Endothelial cell of hepatic sinusoid (primary cell): ENCODE results near the gene INSIG2.

Experiments
- in situ Hi-C: cut with HindIII; loops from 2 replicates; pipeline ENCODE4 v1.10.0; 2017; ENCODE audit warnings: low sequenced_read_pairs

INSIG2 gene

DNA sequence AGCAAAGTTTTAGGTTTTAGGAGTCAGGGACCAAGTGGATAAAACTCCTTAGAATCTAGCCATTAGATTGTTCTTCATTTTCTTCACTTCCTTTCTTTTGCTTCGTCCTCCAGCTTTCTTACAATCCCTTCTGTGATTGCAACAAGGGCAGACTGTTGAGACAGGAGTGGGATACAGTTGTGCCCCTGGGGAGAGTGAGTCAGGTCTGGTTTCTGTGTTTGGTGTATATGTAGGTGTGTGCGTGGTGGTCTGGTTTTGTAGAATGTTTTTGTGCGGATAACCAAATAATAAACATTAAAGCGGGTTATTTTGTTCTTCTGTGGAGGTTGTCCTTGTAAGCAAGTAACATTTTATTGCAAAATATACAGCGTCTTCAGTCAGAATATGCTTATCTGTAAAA, 7.3 kb downstream of the INSIG2 start:
- in situ Hi-C loops, result loop anchor here (5.0 kb wide), 1 partner anchor 33 kb away; no protein-coding TSS in a partner anchor

DNA sequence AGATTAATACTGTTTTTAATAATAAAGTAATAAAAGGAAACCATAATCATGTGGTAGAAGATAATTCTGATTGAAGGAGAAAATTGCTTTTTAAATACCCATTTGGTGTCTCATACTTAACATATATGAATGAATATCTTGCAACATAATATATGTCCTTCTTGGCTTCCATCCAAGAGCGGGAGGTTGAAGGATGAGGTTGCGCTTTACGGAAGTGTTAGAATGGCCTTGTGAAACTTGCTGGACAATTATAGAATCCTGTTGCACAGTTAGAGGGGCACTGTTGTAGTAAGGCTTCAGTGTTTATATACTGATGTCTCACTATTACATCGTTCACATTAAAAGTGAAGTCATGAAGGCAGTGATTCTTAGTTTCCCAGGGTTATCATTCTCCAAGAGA, 9.4 kb downstream of the INSIG2 start:
- in situ Hi-C loops, result loop anchor here (5.0 kb wide), 1 partner anchor 35 kb away; no protein-coding TSS in a partner anchor

DNA sequence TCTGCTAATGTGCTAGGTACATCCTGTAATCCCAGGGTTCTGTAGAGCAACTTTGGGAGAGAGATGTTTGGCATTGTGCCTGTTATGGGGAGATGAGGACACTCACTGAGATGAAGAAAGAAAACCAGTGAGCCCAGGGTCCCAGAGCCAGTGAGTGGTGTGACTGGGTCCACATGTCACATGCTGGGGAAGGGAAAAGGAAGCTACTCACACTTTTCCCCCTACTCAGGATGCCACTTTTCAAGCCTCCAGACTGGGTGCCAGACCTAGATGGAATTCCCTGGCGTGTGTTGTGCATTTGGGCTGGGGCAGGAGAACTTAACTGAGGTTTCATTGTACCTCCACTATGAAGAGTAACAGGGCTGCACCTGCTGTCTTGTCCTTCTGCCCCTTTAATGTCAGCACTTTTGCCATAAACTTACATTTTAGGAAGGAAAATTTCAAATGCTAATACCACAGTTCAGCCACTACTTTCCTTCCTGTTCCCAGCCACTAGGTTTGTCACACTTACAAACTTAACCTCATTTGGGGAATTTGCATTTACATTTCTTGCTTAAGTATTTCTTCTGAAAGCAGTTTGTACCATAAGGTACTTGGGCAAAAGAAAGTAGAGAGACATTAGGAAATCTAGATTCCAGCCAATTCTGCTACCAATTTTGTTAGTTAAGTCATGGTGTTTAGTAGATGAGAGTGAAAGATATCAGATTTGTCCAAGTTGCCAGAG, 10.2 kb downstream of the INSIG2 start:
- in situ Hi-C loops, result loop anchor here (5.0 kb wide), 1 partner anchor 36 kb away; no protein-coding TSS in a partner anchor

- in situ Hi-C loops, result no loop called here
Measured at GRCh38 chr2:118102433-118103082, 14.3 kb downstream of the INSIG2 start.

DNA sequence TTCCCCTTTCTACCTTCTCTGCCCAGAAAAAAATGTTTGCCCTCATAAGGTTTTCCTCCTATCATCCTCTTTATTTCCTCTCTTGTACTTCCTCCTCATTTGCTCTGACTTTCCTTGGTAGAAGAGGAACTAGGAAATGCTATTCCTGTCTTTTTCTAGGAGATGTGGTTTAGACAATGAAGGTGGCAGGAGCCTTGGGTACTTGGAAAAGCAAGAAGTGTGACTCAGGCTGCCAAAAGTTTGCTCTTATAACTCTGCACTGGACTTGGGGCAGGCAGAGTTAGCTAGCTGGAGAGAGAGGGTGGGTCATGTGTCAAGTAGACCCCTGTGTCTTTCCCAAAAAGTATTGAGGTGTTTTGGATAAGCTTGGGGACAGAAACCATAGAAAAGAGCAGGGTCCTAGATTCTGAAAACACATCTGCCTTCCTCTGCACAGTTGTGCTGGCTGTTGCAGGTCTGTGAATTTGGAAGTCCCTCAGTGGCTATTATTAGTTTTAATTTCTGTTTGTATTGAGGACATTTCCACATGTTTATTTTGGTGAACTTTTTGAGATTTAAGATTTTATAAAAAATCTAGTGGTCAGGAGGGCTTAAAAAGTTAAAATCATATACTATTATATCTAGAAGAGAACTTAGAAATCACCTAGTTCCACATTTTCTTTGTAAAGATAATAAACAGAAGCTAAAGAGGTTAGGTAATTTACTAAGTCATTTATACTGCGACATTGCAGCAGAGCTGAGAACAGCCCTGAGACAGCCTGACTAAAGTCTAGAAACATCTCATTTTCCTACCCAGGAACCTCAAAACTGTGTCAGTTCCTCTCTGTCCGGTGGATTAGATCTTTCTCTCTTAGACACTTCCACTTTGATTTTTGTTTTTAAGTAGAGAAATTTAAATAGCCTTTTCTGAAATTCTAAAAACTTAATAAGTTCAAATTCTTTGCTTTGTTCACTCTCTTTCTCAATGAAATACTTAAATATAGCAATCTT, 16.0 kb downstream of the INSIG2 start:
- in situ Hi-C loops, result no loop called here

DNA sequence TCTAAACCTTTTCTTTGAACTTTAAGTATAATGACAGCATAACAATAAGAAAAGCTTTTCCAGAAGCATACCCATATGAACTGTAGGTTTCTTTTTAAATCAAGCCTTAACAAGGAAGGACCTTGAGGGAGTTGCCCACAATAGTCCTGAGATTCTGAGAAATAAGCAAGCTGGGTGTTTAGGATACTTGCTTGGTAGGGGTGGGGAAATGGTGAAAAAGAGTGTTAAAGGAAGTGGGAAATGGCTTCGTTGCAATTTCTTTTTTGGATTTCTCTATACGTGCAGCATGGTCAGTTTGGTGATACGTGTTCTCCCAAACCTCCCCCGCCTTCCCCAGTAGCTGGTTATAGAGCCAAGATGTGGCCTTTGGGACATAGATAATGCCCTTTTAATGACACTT, 17.2 kb downstream of the INSIG2 start:
- in situ Hi-C loops, result no loop called here

DNA sequence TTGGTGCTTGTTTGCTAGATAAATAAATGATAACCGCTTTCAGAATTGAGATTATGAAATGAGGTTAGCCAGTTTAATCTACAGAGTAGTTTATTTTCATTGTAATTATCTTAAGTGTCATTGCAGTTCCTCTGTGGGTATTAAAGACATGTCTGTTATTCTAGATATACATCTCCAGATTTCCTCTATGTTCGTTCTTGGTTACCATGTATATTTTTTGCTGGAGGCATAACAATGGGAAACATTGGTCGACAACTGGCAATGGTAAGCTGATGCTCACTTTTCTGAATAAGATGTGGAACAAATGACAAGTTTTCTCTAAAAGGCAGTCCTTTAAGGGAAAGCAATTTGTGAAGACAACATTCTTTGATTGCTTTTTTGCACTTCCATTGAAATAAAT, 18.7 kb downstream of the INSIG2 start:
- in situ Hi-C loops, result no loop called here

GRCh38 chr2:118110310-118110709, 22.0 kb downstream of the INSIG2 start:
- in situ Hi-C loops, result no loop called here

- in situ Hi-C loops, result no loop called here
Measured at GRCh38 chr2:118110991-118111390, 22.7 kb downstream of the INSIG2 start.

DNA sequence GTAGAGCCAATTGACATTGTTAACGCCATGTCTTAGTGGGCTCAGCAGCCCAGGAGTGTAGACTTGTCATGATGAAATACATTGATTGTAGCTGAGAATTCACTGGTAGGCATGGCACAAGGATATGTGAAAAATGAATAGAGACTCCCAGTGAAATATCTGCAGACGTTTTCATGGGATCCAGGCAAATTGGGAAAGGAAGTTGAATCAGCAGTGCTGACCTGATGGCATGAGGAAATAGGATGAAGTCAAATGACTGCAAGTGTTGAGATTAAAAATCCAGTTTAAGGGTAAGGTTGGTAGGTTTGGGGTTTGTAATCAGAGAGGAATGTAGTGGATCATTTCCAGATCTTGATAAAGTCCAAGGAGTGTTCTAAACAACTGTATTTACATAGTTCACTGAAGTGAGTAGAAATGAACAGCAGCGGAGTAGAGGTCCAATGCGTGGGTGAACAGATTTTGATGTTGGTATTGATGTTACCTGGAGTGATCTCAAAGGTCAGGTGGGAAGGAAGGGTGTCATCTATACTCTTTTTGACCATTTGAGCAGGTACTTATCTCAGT, 24.6 kb downstream of the INSIG2 start:
- in situ Hi-C loops, result no loop called here

- in situ Hi-C loops, result loop anchor here (5.0 kb wide), 1 partner anchor 72 kb away; no protein-coding TSS in a partner anchor
Measured at GRCh38 chr2:118114863-118115262, 26.6 kb downstream of the INSIG2 start.

GRCh38 chr2:118115761-118116160, 27.5 kb downstream of the INSIG2 start:
- in situ Hi-C loops, result loop anchor here (5.0 kb wide), 1 partner anchor 72 kb away; no protein-coding TSS in a partner anchor

DNA sequence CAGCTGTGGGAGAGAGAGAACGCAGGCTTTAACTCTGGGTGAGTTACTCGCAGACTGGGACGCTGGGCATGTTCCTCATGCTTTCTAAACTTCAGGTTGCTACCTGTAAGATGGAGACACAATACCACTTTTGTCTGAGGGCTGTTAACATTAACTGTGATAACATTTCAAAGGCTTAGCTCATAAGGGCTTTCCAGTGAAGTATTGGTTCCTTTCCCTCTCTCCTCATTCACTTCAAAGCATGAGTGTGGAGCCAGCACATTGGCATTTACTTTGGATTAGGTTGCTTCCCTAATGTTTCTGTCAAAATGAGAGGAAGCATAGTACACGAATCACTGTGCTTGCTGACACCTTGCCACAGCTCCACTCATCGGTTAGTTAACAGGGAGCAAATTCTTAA, 30.2 kb downstream of the INSIG2 start:
- in situ Hi-C loops, result loop anchor here (5.0 kb wide), 1 partner anchor 69 kb away; no protein-coding TSS in a partner anchor

- in situ Hi-C loops, result loop anchor here (5.0 kb wide), 1 partner anchor 68 kb away; no protein-coding TSS in a partner anchor
Measured at GRCh38 chr2:118119158-118119727, 31.0 kb downstream of the INSIG2 start.

- in situ Hi-C loops, result loop anchor here (5.0 kb wide), 1 partner anchor 67 kb away; no protein-coding TSS in a partner anchor
Measured at GRCh38 chr2:118119761-118120400, 31.6 kb downstream of the INSIG2 start.

DNA sequence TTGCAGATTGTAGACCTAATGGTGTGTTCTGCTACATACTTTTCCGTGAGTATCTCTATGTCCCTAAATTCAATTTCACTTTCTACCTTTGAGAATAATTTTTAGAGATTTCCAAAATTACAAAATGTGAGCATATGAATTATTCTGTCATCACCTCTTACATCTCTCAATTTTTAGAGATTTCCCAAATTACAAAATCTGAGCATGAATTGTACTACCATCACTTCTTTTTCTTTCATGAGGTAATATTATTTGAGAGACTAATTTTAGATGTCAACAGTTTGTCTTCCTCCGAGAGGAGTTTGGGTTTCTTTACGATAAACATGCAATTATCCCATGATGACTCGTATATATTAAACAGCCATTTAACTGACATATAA, 32.1 kb downstream of the INSIG2 start:
- in situ Hi-C loops, result no loop called here

GRCh38 chr2:118121101-118121500, 32.8 kb downstream of the INSIG2 start:
- in situ Hi-C loops, result no loop called here

- in situ Hi-C loops, result no loop called here
Measured at GRCh38 chr2:118121986-118122524, 33.8 kb downstream of the INSIG2 start.

DNA sequence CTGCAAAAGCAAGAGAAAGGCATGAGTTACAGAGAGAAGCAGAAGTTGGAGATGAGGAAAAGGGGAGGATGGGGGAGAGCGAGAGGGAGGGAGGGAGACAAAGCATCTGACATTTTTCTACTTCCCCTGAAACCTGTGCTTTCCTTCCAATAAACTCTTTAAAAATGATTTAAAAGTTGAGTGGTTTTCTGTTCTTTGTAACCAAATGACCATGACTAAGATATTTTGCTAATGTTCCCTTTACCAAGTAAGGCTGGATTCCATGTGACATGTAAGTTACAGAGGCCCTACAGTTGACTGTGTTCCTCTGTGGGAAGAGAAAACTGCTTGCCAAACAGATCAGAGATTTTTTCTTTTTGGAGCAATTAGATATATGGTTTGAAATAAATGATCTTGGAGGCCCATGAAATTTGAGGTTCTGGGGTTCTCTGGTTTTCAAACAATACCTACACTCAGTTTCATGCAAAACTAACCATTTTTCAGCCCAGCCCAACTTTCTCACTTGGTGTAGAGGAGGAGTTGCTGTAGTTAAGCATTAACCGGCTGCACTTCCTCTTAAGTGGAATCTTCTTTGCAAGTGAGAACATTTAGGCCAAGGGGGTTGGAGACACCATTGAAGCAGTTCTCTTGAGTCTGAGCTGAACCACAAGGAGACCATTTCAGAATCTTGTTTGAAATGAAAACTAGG, 34.5 kb downstream of the INSIG2 start:
- in situ Hi-C loops, result no loop called here
